OCI-LY1 (cell line): ENCODE data around the gene DIAPH3.

ENCODE experiments used
- EZH2 ChIP-seq: fragments of 200-600 bp; sonication (generic), shearing (Covaris generic); IDR thresholded peaks from 2 replicates; pipeline ENCODE4 v1.8.0; 2017; ENCODE audit warnings: borderline replicate concordance, mixed run types, mild to moderate bottlenecking, antibody characterized with exemption, low read length, moderate library complexity, mixed read lengths
- TF ChIP-seq, protein P1 (sequence below): fragments of 200-600 bp; sonication (generic), shearing (Covaris generic); IDR thresholded peaks from 2 replicates; pipeline ENCODE4 v1.5.1; 2017; ENCODE audit warnings: mild to moderate bottlenecking, antibody characterized with exemption, low read length, moderate library complexity, mixed read lengths

DNA sequence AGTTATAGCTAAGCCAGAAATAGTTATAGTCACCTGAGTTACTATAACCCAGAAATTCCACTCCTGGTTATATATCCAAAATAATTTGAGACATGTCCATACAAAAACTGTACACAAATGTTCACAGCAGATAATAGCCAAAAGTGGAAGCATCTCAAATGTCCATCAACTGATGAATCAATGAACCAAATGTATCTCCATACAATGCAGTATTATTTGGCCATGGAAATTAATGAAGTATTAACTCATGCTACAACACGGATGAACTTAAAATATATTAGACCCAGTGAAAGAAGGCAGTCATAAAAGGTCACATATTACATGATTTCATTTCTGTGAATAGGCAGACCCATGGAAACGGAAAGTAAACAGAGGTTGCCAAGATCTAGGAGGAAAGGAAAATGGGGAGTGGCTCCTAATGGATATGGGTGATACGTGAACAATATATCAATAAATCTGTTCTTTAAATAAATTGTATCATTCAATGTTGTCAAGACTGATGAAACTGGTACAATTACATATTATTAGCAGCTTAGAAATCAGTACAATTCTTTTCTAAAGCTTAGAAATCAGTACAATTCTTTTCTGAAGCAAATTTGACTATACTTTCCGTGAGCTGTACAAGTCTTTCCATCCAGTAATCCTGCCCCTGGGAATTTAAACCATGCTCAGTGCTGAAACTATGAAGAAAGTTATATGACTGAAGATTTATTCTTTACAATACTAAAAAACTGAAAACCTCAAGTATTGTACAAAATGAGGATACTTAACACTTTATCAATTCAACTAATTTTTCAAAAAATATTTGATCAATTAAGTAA lies 47.0 kb upstream of the DIAPH3 start:
- TF ChIP-seq, protein P1, sequence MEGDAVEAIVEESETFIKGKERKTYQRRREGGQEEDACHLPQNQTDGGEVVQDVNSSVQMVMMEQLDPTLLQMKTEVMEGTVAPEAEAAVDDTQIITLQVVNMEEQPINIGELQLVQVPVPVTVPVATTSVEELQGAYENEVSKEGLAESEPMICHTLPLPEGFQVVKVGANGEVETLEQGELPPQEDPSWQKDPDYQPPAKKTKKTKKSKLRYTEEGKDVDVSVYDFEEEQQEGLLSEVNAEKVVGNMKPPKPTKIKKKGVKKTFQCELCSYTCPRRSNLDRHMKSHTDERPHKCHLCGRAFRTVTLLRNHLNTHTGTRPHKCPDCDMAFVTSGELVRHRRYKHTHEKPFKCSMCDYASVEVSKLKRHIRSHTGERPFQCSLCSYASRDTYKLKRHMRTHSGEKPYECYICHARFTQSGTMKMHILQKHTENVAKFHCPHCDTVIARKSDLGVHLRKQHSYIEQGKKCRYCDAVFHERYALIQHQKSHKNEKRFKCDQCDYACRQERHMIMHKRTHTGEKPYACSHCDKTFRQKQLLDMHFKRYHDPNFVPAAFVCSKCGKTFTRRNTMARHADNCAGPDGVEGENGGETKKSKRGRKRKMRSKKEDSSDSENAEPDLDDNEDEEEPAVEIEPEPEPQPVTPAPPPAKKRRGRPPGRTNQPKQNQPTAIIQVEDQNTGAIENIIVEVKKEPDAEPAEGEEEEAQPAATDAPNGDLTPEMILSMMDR: no peak
- no peak for TF ChIP-seq EZH2
